GM19395 (cell line): ENCODE measurements around the gene SPON2.

Experiments
- ATAC-seq: cut with Tn5 transposase; IDR thresholded peaks from one replicate; pipeline ENCODE4 v1.9.1; 2021; ENCODE audit warnings: mild to moderate bottlenecking, moderate library complexity; ENCODE audit not compliant: unreplicated experiment

SPON2 gene

DNA sequence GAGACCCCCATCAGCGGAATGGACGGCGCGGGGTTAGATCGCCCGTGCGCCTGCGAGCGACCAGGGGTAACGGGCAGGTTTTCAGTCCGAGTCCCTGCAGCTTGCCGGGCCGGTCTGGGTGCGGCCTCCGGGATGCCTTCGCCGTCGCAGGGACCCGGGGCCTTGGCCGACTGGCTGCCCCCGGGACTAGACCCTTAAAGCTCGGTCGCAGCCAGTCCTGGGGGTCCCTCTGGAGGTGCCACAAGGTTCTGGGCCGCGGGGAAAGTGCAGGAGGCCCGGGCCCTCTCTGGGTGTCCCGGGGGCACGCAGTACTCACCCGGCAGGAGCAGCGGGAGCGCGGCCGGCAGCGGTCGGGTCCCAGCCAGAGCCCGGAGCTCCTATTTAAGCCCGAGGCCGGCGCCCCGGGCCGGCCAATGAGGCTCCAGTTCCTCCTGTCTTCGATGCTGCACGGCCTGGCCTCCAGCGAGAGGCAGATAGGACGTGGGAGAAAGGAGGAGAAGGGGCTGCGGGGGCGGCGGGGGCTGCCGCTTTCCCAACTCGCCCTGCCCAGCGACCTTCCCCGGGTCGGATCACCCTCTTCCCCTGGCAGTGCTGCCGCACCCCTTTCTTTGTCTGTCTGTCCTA, at the start of gene SPON2:
Gene SPON2, minus strand, starts transcription at position 356 of the 624 bp plus-strand sequence.
- ATAC-seq: no peak

DNA sequence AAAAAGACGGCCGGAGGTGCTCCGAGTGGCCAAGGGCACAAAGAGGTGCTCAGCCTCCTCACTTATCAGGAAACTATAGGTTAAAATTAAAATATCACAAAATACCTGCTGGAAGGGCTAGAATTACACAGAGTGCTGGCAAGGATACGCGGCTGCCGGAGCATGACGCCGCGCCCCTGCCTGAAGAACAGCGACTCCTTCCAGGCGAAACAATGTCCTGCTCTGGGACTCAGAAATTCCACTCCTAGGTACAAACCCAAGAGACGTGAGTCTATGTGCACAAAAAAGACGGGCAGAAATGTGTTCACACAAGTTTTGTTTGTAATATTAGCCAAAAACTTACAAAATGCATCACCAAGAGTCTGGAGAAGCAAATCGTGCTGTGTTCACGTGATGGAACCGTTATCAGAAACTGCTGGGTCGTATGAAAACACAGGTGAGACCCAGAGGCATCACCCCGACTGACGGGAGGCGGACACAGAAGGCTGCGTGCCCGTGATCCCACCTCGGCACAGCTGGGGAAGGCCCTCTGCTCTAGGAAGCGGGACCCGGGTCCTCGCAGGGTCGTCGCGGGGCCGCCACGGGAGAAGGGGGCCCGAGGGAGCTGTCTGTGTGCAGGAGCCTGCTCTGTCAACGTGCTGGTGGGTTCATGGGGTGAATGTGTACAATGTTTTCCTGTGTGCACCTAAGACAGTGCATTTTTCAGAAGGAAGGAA, 48.9 kb upstream of the SPON2 start:
- no peak for ATAC-seq

DNA sequence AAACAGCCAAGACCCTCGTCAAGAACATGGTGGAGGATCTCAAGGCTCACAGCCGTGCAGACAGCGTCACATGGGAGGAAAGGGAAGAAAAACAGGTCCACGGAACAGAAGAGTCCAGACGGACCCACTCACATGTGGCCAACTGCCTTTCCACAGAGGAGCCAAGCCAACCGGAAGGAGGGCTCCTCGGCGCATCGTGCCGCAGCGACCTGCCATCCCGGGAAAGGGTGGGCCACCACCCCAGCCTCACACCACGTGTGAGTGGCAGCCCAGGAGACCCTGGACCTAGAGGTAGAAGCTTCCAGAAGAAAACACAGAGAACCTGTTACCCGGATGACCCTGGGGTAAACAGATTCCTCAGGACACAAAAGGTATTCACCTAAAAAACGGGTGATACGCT, 48.2 kb upstream of the SPON2 start:
- ATAC-seq: no peak

DNA sequence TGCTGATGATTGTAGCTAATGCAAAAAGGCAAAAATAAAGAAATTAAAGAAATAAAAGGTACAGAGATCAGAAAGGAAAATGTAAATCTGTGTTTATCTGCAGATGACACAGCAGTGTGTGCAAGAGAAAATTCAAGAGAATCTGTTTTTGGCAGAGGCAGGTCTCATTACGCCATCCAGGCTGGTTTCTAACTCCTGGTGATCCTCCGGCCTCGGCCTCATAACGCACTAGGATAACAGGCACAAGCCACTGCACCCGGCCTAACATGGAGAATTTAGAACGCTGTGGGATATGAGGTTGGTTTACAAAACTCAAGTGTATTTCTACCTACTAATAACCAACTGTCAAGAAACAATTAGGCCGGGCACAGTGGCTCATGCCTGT, 47.2 kb upstream of the SPON2 start:
- no peak for ATAC-seq

GRCh38 chr4:1218634-1219565, 46.5 kb upstream of the SPON2 start:
- ATAC-seq: peak; percentile 81

DNA sequence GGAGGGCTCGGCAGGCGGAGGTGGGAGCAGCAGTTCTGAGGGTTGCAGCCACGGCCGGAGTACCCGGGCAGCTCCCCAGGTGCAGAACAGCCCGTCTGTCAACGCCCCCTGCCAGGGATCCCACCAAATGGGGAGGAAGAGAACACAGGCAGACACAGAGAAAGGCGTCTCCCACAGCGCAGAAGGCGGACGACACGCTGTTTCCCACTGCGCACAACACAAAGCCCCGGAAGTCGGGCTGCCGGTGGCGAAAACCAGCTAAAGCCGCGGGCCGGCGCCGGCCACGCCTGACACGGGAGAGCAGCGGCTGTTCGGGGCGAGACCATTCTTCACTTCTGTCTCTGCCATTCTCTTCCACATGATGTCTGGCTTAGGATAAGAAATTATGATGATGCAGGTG, 45.0 kb upstream of the SPON2 start:
- ATAC-seq: no peak

DNA sequence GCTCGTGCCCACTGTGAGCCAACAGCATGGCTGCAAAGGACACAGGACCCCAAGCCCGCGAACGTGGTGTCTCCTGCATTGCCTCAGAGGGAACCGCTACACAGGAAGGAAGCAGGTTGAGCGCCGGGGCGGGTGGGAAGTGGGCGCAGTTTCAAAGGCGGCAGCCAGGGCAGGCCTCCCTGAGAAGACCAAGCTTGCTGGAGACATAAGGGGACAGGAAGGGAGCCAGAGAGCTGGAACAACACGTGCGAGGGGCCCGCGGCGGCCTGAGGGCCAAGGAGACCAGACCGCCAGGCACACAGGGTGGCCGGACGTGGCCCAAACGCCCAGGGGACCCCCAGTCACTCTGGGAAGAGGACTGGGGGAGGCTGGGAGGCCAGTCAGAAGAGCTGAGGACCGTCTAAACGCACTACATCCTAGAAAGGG, 44.5 kb upstream of the SPON2 start:
- ATAC-seq: no peak

DNA sequence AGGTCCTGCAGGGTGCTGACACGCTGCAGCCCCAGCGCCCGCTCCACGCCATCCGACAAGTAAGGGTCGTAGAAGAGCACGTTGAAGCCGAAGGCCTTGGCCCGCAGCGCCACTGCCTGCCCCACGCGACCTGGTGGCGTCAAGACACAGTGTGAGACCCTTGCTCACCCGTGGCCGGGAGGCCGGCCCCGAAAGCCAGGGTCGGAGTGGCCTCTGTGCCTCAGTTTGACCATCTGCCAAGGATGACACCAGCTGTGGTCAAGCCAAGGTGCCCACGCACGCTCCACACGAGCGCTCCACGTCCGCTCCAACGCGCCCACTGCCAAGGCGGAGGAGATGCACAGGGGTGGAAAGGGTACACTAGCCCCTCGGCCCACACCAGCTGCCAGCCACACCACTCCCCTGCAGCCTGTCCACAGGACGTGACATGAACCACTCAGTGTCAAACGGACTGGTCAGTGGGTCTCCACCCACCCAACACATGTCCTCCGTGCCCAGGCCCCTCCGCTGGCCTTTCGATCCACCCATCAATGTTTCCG, 43.8 kb upstream of the SPON2 start:
- no peak for ATAC-seq

- ATAC-seq: no peak
These were observed 43.0 kb upstream of the SPON2 start for GRCh38 chr4:1215141-1216075.

- ATAC-seq: no peak
These were observed 42.0 kb upstream of the SPON2 start for GRCh38 chr4:1214101-1215095.

GRCh38 chr4:1213336-1213995, 41.1 kb upstream of the SPON2 start:
- no peak for ATAC-seq

DNA sequence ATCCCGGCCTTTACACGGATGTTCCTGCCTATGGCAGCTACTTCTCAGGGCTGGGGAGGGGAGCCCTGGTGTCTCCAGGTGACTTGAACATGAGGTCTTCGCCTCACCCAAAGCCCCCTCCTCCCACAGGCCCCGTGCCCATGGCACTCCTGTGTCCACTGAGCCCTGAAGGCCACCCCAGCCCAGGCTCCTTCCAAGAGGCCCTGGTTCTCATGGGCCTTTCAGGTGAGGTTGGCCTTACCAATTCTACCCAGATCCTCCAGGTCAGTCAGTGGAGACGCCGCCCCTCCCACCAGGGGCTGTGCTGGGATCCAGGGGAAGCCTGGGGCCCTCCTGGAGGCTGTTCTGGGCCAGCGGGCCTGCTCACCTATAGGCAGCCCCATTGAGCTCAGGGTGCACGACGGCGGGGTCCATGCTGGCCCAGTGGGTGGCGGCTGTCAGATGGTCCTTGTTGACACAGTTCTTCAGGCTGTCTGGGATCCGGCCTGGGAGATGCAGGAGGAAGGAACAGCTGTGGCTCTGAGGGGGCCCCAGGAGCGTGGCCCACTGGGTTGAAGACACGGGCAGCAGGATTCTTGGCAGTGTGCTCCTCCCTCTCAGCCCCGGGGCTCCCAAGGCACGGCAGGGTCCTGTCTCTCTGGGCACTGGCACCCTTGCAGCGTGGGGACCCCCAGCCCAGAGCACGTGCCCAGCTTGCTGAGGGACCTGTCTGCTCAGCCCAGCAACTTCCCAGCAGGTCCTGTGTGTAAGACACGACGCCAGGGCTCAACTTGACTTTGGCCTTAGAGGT, 40.4 kb upstream of the SPON2 start:
- ATAC-seq: no peak

- no peak for ATAC-seq
These were observed 39.6 kb upstream of the SPON2 start for GRCh38 chr4:1211891-1212545.

GRCh38 chr4:1211371-1211770, 39.0 kb upstream of the SPON2 start:
- no peak for ATAC-seq

DNA sequence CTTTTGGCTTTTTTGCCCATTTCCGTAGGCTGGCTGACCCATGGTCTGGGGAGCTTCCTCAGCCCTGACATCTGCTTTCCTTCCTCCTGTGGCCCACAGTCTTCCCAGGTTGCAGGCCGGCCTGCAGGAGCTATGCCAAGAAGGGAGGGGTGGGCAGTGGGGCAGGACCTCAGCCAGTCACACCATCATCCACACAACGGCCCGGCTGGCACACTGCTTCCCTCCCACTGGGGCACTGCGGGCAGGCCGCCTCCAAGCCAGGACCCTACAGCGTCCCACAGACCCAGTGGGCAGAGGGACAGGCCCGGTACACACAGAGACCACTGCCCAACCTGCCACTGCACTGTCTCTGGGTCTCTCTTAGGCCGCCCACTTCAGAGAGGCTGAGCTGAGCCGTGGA, 38.6 kb upstream of the SPON2 start:
- no peak for ATAC-seq

GRCh38 chr4:1210241-1210841, 38.0 kb upstream of the SPON2 start:
- no peak for ATAC-seq

DNA sequence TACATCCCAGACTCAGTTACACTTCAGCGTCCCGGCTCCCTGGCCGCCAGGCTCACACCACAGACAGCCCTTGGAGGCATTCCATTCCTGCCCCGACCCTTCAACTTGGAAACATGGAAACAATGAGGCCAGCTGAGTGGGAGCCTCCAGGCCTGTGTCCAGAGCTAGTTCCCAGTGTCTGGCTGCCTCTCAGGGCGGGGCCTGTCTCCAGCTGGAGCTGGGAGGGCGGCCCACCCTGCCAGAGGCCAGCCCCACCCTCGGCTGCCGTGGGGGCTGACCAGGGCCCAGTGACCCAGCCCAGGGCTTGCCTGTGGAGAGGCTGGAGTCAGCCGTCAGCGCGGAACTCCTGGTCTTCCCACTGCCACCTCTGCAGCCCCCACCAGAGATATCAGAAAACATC, 37.4 kb upstream of the SPON2 start:
- no peak for ATAC-seq
